H4 (cell line): ENCODE measurements around the gene CCL4. TPM values are rescaled to one million over a fixed set of nuclear protein-coding genes. Genes with fewer than 3 reads are reported as not detected.
"Not testable (repeated sequence)": the region's sequence is repeated elsewhere in the genome, so short reads cannot be mapped to it uniquely, and the experiment has no call there.

Experiments
- DNase-seq: peaks from one replicate; pipeline ENCODE4 v3.0.0-alpha.2; 2015; ENCODE audit warnings: low spot score
- total RNA-seq: library from RNA; depleted of rRNA; stranded (reverse); fragments of >200 nt; shearing (Covaris generic); gene quantifications from 2 replicates; pipeline ENCODE4 v1.2.3, GENCODE V29; 2014

Gene CCL4
- total RNA-seq, 1 experiment from 2014 or later, result not detected

- no peak for DNase-seq
These were observed 14.1 kb downstream of the CCL4 start for GRCh38 chr17:36117505-36118382.

GRCh38 chr17:36118477-36119353 lies 15.1 kb downstream of the CCL4 start:
- no peak for DNase-seq

GRCh38 chr17:36120221-36120620 lies 16.6 kb downstream of the CCL4 start:
- DNase-seq, result no peak

- not testable (repeated sequence) for DNase-seq
These were observed 17.5 kb downstream of the CCL4 start for GRCh38 chr17:36121099-36121498.

- DNase-seq, result no peak
These were observed 19.8 kb downstream of the CCL4 start for GRCh38 chr17:36123431-36123830.

- DNase-seq, result no peak
These were observed 21.5 kb downstream of the CCL4 start for GRCh38 chr17:36124879-36125824.

- DNase-seq, result no peak
These were observed 23.7 kb downstream of the CCL4 start for GRCh38 chr17:36127199-36127893.

GRCh38 chr17:36127911-36128310 lies 24.3 kb downstream of the CCL4 start:
- DNase-seq, result no peak

GRCh38 chr17:36128411-36128978 lies 24.9 kb downstream of the CCL4 start:
- DNase-seq, result no peak

- DNase-seq, result no peak
These were observed 26.0 kb downstream of the CCL4 start for GRCh38 chr17:36129616-36130015.

- no peak for DNase-seq
These were observed 26.7 kb downstream of the CCL4 start for GRCh38 chr17:36130346-36130745.

- no peak for DNase-seq
These were observed 27.8 kb downstream of the CCL4 start for GRCh38 chr17:36131421-36131820.

- DNase-seq, result no peak
These were observed 28.3 kb downstream of the CCL4 start for GRCh38 chr17:36131931-36132330.

- DNase-seq, result no peak
These were observed 28.8 kb downstream of the CCL4 start for GRCh38 chr17:36132421-36132831.

GRCh38 chr17:36133602-36134236 lies 30.1 kb downstream of the CCL4 start:
- no peak for DNase-seq

GRCh38 chr17:36135465-36135864 lies 31.8 kb downstream of the CCL4 start:
- no peak for DNase-seq

- DNase-seq, result no peak
These were observed 32.4 kb downstream of the CCL4 start for GRCh38 chr17:36136036-36136435.

- DNase-seq, result no peak
These were observed 32.8 kb downstream of the CCL4 start for GRCh38 chr17:36136439-36136838.

- no peak for DNase-seq
These were observed 38.6 kb downstream of the CCL4 start for GRCh38 chr17:36142235-36142634.

- no peak for DNase-seq
These were observed 39.2 kb downstream of the CCL4 start for GRCh38 chr17:36142806-36143205.
